Vagina (tissue), 2 donors: ENCODE data around the gene DUSP15.

Experiments
- CTCF ChIP-seq, 3 experiments: fragments of 450-650 bp in 2 of 3; fragments of 200-600 bp in 1 of 3; sonication (generic) in 1 of 3; IDR thresholded peaks; one replicate each; pipeline ENCODE4 v1.5.1; 2017 to 2019; ENCODE audit warnings: antibody characterized with exemption in 3 of 3, mild to moderate bottlenecking in 2 of 3, moderate library complexity in 2 of 3
- POLR2A ChIP-seq, 2 donors: fragments of 450-650 bp; IDR thresholded peaks; one replicate each; pipeline ENCODE4 v1.6.1; 2017; ENCODE audit warnings: antibody characterized with exemption in 2 of 2, mild to moderate bottlenecking in 2 of 2, moderate library complexity in 2 of 2
- POLR2AphosphoS5 ChIP-seq, 2 donors: sonication (generic); formaldehyde crosslinking; IDR thresholded peaks; one replicate each; pipeline ENCODE4 v1.9.0; 2017; ENCODE audit warnings: antibody characterized with exemption in 2 of 2, mild to moderate bottlenecking in 2 of 2, low read depth in 1 of 2; ENCODE audit not compliant: insufficient read depth in 1 of 2

DNA sequence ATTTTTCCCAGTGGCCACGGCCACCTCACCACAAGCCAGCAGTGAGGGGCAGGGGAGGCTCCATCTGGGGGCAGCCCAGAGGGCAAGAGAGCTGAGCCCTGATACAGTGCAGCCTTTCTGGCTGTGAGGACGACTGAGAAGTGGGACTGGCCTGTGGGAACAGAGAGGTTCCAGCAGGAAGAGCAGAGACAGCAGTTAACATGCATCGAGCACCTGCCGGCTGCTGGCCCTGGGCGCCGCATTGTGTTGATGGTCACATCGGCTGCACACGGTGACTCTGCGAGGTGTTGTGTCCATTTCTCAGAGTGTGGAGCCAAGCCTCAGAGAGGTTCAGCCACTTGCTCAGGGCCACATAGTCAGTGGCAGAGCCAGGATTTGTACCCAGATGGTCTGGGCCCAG is 34.8 kb downstream of the DUSP15 start:
- TF ChIP-seq POLR2AphosphoS5 (IDR thresholded peaks at IDR 0.05; ENCODE audit: insufficient read depth in 1 of 2, low read depth in 1 of 2) (no peak), CTCF (IDR thresholded peaks at IDR 0.05) (no peak), POLR2A (IDR thresholded peaks at IDR 0.05) (no peak)
